ENCODE results near the gene OLIG1.

The OLIG1 gene, protein sequence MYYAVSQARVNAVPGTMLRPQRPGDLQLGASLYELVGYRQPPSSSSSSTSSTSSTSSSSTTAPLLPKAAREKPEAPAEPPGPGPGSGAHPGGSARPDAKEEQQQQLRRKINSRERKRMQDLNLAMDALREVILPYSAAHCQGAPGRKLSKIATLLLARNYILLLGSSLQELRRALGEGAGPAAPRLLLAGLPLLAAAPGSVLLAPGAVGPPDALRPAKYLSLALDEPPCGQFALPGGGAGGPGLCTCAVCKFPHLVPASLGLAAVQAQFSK

DNA sequence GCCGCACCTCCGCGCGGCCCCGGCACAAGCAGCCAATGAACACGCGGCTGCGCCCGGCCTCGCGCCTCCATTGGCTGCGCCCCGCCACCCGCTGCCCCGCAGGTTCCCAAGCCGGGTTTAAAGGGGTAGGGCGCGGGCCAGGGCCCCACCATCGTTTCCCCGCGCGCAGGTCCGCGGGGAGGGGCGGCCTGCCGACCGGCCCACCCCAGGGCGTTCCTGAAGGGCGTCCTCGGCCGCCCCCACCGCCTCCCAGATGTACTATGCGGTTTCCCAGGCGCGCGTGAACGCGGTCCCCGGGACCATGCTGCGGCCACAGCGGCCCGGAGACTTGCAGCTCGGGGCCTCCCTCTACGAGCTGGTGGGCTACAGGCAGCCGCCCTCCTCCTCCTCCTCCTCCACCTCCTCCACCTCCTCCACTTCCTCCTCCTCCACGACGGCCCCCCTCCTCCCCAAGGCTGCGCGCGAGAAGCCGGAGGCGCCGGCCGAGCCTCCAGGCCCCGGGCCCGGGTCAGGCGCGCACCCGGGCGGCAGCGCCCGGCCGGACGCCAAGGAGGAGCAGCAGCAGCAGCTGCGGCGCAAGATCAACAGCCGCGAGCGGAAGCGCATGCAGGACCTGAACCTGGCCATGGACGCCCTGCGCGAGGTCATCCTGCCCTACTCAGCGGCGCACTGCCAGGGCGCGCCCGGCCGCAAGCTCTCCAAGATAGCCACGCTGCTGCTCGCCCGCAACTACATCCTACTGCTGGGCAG is at the start of gene OLIG1:
Gene OLIG1, plus strand, starts transcription at position 148 of the 750 bp plus-strand sequence. Its CDS starts 106 bp downstream, at position 254.
- DNase-seq (ENCODE audit: low read depth in 2 of 2) = no peak

- DNase-seq (ENCODE audit: low read depth in 2 of 2) = no peak
Measured at GRCh38 chr21:33020558-33021100, 49.3 kb upstream of the OLIG1 start.

GRCh38 chr21:33021150-33021549 is 48.8 kb upstream of the OLIG1 start:
- no peak for DNase-seq (ENCODE audit: low read depth in 2 of 2)

- DNase-seq (ENCODE audit: low read depth in 2 of 2) = no peak
Measured at GRCh38 chr21:33021667-33022066, 48.3 kb upstream of the OLIG1 start.

- no peak for DNase-seq (ENCODE audit: low read depth in 2 of 2)
Measured at GRCh38 chr21:33022489-33022827, 47.5 kb upstream of the OLIG1 start.

DNA sequence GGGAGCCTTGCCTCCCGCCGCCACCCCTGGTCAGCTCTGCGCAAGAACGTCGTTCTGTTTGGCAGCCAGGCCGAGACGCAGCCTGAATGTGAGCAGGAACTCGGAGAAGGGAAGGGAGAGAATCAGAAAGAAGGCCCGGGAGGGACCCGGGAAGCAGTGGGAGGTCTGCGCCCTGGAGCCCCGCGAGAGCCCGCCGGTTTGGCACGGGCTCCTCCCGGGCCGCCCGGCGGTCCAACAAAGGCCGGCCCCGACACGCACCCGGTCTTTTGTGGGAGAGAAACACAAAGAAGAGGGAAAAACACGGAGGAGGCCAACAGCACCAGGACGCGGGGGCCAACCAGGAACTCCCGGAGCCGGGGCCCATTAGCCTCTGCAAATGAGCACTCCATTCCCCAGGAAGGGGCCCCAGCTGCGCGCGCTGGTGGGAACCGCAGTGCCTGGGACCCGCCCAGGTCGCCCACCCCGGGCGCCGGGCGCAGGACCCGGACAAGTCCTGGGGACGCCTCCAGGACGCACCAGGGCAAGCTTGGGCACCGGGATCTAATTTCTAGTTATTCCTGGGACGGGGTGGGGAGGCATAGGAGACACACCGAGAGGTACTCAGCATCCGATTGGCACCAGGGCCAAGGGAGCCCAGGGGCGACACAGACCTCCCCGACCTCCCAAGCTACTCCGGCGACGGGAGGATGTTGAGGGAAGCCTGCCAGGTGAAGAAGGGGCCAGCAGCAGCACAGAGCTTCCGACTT is 46.9 kb upstream of the OLIG1 start:
- no peak for DNase-seq (ENCODE audit: low read depth in 2 of 2)

DNA sequence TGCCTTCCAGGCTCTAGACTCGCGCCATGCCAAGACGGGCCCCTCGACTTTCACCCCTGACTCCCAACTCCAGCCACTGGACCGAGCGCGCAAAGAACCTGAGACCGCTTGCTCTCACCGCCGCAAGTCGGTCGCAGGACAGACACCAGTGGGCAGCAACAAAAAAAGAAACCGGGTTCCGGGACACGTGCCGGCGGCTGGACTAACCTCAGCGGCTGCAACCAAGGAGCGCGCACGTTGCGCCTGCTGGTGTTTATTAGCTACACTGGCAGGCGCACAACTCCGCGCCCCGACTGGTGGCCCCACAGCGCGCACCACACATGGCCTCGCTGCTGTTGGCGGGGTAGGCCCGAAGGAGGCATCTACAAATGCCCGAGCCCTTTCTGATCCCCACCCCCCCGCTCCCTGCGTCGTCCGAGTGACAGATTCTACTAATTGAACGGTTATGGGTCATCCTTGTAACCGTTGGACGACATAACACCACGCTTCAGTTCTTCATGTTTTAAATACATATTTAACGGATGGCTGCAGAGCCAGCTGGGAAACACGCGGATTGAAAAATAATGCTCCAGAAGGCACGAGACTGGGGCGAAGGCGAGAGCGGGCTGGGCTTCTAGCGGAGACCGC is 46.3 kb upstream of the OLIG1 start:
- DNase-seq (ENCODE audit: low read depth in 2 of 2) = no peak

GRCh38 chr21:33024201-33025103 is 45.5 kb upstream of the OLIG1 start:
- no peak for DNase-seq (ENCODE audit: low read depth in 2 of 2)

DNA sequence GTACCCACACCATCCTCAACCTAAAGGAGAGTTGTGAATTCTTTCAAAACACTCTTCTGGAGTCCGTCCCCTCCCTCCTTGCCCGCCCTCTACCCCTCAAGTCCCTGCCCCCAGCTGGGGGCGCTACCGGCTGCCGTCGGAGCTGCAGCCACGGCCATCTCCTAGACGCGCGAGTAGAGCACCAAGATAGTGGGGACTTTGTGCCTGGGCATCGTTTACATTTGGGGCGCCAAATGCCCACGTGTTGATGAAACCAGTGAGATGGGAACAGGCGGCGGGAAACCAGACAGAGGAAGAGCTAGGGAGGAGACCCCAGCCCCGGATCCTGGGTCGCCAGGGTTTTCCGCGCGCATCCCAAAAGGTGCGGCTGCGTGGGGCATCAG is 44.8 kb upstream of the OLIG1 start:
- no peak for DNase-seq (ENCODE audit: low read depth in 2 of 2)

DNA sequence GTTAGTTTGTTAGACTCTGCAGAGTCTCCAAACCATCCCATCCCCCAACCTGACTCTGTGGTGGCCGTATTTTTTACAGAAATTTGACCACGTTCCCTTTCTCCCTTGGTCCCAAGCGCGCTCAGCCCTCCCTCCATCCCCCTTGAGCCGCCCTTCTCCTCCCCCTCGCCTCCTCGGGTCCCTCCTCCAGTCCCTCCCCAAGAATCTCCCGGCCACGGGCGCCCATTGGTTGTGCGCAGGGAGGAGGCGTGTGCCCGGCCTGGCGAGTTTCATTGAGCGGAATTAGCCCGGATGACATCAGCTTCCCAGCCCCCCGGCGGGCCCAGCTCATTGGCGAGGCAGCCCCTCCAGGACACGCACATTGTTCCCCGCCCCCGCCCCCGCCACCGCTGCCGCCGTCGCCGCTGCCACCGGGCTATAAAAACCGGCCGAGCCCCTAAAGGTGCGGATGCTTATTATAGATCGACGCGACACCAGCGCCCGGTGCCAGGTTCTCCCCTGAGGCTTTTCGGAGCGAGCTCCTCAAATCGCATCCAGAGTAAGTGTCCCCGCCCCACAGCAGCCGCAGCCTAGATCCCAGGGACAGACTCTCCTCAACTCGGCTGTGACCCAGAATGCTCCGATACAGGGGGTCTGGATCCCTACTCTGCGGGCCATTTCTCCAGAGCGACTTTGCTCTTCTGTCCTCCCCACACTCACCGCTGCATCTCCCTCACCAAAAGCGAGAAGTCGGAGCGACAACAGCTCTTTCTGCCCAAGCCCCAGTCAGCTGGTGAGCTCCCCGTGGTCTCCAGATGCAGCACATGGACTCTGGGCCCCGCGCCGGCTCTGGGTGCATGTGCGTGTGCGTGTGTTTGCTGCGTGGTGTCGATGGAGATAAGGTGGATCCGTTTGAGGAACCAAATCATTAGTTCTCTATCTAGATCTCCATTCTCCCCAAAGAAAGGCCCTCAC is 44.2 kb upstream of the OLIG1 start, which contains the start of gene OLIG2:
Gene OLIG2, plus strand, starts transcription at position 447 of the 954 bp plus-strand sequence. CDS start 928 bp downstream, outside the sequence.
- no peak for DNase-seq (ENCODE audit: low read depth in 2 of 2)

- DNase-seq (ENCODE audit: low read depth in 2 of 2) = no peak
Measured at GRCh38 chr21:33026443-33026858, 43.5 kb upstream of the OLIG1 start.

- no peak for DNase-seq (ENCODE audit: low read depth in 2 of 2)
Measured at GRCh38 chr21:33026878-33027400, 43.0 kb upstream of the OLIG1 start.

DNA sequence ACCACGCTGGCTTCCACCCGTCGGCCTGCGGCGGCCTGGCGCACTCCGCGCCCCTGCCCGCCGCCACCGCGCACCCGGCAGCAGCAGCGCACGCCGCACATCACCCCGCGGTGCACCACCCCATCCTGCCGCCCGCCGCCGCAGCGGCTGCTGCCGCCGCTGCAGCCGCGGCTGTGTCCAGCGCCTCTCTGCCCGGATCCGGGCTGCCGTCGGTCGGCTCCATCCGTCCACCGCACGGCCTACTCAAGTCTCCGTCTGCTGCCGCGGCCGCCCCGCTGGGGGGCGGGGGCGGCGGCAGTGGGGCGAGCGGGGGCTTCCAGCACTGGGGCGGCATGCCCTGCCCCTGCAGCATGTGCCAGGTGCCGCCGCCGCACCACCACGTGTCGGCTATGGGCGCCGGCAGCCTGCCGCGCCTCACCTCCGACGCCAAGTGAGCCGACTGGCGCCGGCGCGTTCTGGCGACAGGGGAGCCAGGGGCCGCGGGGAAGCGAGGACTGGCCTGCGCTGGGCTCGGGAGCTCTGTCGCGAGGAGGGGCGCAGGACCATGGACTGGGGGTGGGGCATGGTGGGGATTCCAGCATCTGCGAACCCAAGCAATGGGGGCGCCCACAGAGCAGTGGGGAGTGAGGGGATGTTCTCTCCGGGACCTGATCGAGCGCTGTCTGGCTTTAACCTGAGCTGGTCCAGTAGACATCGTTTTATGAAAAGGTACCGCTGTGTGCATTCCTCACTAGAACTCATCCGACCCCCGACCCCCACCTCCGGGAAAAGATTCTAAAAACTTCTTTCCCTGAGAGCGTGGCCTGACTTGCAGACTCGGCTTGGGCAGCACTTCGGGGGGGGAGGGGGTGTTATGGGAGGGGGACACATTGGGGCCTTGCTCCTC is 42.3 kb upstream of the OLIG1 start:
- DNase-seq (ENCODE audit: low read depth in 2 of 2) = no peak

DNA sequence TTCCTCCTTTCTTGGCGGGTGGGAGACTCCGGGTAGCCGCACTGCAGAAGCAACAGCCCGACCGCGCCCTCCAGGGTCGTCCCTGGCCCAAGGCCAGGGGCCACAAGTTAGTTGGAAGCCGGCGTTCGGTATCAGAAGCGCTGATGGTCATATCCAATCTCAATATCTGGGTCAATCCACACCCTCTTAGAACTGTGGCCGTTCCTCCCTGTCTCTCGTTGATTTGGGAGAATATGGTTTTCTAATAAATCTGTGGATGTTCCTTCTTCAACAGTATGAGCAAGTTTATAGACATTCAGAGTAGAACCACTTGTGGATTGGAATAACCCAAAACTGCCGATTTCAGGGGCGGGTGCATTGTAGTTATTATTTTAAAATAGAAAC is 41.7 kb upstream of the OLIG1 start:
- no peak for DNase-seq (ENCODE audit: low read depth in 2 of 2)

- no peak for DNase-seq (ENCODE audit: low read depth in 2 of 2)
Measured at GRCh38 chr21:33028773-33029384, 41.1 kb upstream of the OLIG1 start.

DNA sequence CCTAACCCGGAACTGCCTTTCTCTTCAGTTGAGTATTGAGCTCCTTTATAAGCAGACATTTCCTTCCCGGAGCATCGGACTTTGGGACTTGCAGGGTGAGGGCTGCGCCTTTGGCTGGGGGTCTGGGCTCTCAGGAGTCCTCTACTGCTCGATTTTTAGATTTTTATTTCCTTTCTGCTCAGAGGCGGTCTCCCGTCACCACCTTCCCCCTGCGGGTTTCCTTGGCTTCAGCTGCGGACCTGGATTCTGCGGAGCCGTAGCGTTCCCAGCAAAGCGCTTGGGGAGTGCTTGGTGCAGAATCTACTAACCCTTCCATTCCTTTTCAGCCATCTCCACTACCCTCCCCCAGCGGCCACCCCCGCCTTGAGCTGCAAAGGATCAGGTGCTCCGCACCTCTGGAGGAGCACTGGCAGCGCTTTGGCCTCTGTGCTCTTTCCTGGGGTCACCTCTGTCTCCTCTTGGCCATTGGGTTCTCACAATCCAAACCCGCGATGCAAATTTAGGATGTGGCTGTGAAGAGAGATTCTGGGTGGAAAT is 40.5 kb upstream of the OLIG1 start:
- no peak for DNase-seq (ENCODE audit: low read depth in 2 of 2)

DNA sequence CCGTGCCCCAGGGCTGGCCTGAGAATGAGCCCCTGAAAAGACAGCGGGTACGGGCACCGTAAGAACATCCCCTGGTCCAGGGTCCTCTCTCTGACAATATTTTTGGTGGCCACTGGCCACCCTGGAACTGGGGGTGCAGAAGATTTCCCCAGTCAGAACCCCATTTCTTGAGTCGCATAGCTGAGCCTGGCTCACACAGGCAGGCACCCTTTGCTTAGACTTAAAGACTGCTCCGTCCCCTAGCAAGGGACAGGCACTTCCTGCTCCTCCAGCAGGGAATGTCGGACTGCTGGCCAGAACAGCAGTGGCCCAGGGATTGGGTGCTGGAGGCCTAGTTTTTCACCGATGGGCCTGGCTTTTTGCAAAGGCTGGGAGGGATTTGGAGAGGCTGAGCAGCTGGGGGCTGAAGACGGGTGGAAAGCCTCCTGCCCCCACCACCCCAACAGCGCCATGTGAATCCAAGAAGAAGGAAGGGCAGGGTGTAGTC is 39.9 kb upstream of the OLIG1 start:
- DNase-seq (ENCODE audit: low read depth in 2 of 2) = no peak

DNA sequence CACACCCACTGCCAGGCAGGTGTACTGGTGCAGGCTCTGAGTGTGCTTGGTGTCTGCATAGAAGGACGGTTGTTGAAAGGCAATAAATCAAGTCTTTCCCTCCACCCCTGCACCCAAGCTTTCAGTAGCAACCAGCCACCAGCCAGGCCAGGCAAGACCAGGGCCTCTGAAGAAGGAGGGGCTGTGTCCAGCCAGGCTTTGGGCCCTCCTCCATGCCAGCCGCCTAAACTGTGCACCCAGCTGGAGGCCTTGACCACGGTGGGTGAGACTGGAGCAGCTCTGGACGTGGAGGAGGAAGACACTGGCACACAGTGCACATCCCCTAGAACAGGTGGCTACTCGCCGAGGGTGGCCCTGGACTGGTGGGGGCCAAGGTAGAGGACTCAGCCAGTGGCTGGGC is 39.3 kb upstream of the OLIG1 start:
- DNase-seq (ENCODE audit: low read depth in 2 of 2) = no peak

Measured in activated CD8-positive, alpha-beta memory T cell treated with anti-CD3 and anti-CD28 coated beads for 4 hours (primary cell).